K562 (cell line): ENCODE results near the gene ZNHIT6. TPM values are rescaled to one million over a fixed set of nuclear protein-coding genes. Genes with fewer than 3 reads are reported as not detected.

Source experiments
- ATAC-seq: fragments of 200-7000 bp; cut with Tn5 transposase; 3 replicates; pipeline ENCODE4 v1.9.1; 2020; ENCODE audit warnings: moderate library complexity
- BruUV-seq: library from RNA; stranded (reverse); fragments of 400-500 nt; replicated peaks from 2 replicates; lab custom pipeline; 2021; lab: Mats Ljungman, UMichigan
- CTCF ChIA-PET: fragments of 300-600 bp; formaldehyde crosslinking; extraction: SDS; loops from one replicate; lab custom pipeline; 2021; ENCODE audit warnings: low intra/inter-chr PET ratio; lab: Yijun Ruan, JAX
- POLR2A ChIA-PET: fragments of 300-600, 350-650 bp; sonication (Branson Sonifier 250); formaldehyde crosslinking; extraction: SDS; loops from one replicate; lab custom pipeline; 2021; ENCODE audit warnings: antibody characterized with exemption, inconsistent platforms; lab: Yijun Ruan, JAX
- DNase-seq, 4 experiments: peaks; one replicate each; pipeline versions ENCODE4 v3.0.0 to v3.0.0-alpha.2; 2011 to 2018; ENCODE audit warnings: low spot score in 3 of 4, mixed read lengths in 3 of 4; ENCODE audit errors: extremely low read depth in 1 of 4
- FAIRE-seq: peaks from 2 replicates; lab custom pipeline; 2011; peaks lifted over from hg19 to GRCh38; lab: Jason Lieb, UNC
- H2AFZ ChIP-seq: 2 replicates; pipeline ENCODE4 v1.6.0; 2011; ENCODE audit warnings: low read depth, low read length, control low read depth, inconsistent platforms
- H3K27ac ChIP-seq: fragments of 200-600 bp; 3 replicates; pipeline ENCODE4 v1.8.0; 2011; ENCODE audit warnings: low read depth, mild to moderate bottlenecking, control low read depth, inconsistent platforms, low read length, moderate library complexity, mixed read lengths; ENCODE audit errors: extremely low read depth
- H3K27me3 ChIP-seq, 2 experiments: fragments of 300-600 bp in 1 of 2; 2 replicates in 1 of 2; 3 replicates in 1 of 2; pipeline versions ENCODE4 v1.6.0 to v1.8.0; 2011; ENCODE audit warnings: inconsistent platforms in 2 of 2, low read length in 2 of 2, mild to moderate bottlenecking in 1 of 2, mixed read lengths in 1 of 2, moderate library complexity in 1 of 2; ENCODE audit not compliant: control insufficient read depth in 2 of 2, insufficient read depth in 2 of 2
- H3K36me3 ChIP-seq: fragments of 300-600 bp; 3 replicates; pipeline ENCODE4 v1.8.0; 2011; ENCODE audit warnings: mild to moderate bottlenecking, low read length, inconsistent platforms; ENCODE audit not compliant: control insufficient read depth, insufficient read depth
- H3K4me1 ChIP-seq, 2 experiments: fragments of 200-600 bp in 1 of 2; replicated peaks in 1 of 2; 2 replicates in 1 of 2; 3 replicates in 1 of 2; pipeline versions ENCODE4 v1.5.1 to v1.8.0; 2011; ENCODE audit warnings: inconsistent platforms in 2 of 2, low read length in 2 of 2, mild to moderate bottlenecking in 1 of 2, mixed read lengths in 1 of 2, moderate library complexity in 1 of 2; ENCODE audit not compliant: control insufficient read depth in 2 of 2, insufficient read depth in 2 of 2
- H3K4me2 ChIP-seq: 2 replicates; pipeline ENCODE4 v1.6.1; 2011; ENCODE audit warnings: low read length, control low read depth, inconsistent platforms, mixed read lengths; ENCODE audit not compliant: insufficient read depth
- H3K4me3 ChIP-seq: fragments of 200-600 bp; sonication (generic), shearing (Covaris generic); 2 replicates; pipeline ENCODE4 v1.5.1; 2016; ENCODE audit warnings: control low read depth, inconsistent platforms
- H3K79me2 ChIP-seq: fragments of 200-600 bp; 3 replicates; pipeline ENCODE4 v1.8.0; 2011; ENCODE audit warnings: low read length, inconsistent platforms; ENCODE audit not compliant: control insufficient read depth, insufficient read depth
- H3K9ac ChIP-seq, 2 experiments: 2 replicates each; pipeline versions ENCODE4 v1.6.0 to v1.6.1; 2011; ENCODE audit warnings: low read depth in 2 of 2, low read length in 2 of 2, control low read depth in 1 of 2, inconsistent platforms in 1 of 2, mild to moderate bottlenecking in 1 of 2, mixed read lengths in 1 of 2; ENCODE audit not compliant: insufficient read depth in 1 of 2
- H3K9me1 ChIP-seq: one replicate; pipeline ENCODE4 v1.6.0; 2011; ENCODE audit warnings: inconsistent platforms, mild to moderate bottlenecking, low read length, moderate library complexity; ENCODE audit not compliant: control insufficient read depth, insufficient read depth
- H3K9me3 ChIP-seq: replicated peaks from 2 replicates; pipeline ENCODE4 v1.5.1; 2011; ENCODE audit warnings: low read depth, low read length, inconsistent platforms; ENCODE audit not compliant: control insufficient read depth, insufficient read depth
- H4K20me1 ChIP-seq: replicated peaks from 2 replicates; pipeline ENCODE4 v1.6.1; 2011; ENCODE audit warnings: low read length, inconsistent platforms, mixed read lengths; ENCODE audit not compliant: control insufficient read depth, insufficient read depth
- CHAMP1 ChIP-seq: fragments of 450-650 bp; IDR thresholded peaks from 2 replicates; pipeline ENCODE4 v1.6.1; 2016; ENCODE audit warnings: mild to moderate bottlenecking
- CREB3L1 ChIP-seq: fragments of 450-650 bp; IDR thresholded peaks from 2 replicates; pipeline ENCODE4 v1.6.1; 2014; ENCODE audit warnings: low read depth, mild to moderate bottlenecking, moderate library complexity, borderline replicate concordance
- MYNN ChIP-seq, 2 experiments: sonication (generic); formaldehyde crosslinking in 1 of 2; IDR thresholded peaks; 2 replicates each; pipeline versions ENCODE4 v1.5.0 to v1.6.1; 2016 to 2020; ENCODE audit warnings: antibody characterized with exemption in 1 of 2, missing genetic modification reagents in 1 of 2
- NKRF ChIP-seq: fragments of 450-650 bp; IDR thresholded peaks from 2 replicates; pipeline ENCODE4 v1.6.1; 2016; ENCODE audit warnings: borderline replicate concordance
- SMARCA5 ChIP-seq: fragments of 450-650 bp; IDR thresholded peaks from 2 replicates; pipeline ENCODE4 v1.6.1; 2016
- SRSF1 ChIP-seq: fragments of 200-400 bp; formaldehyde crosslinking; IDR thresholded peaks from 2 replicates; pipeline ENCODE4 v1.6.1; 2017; ENCODE audit warnings: mild to moderate bottlenecking, low read depth, low read length, moderate library complexity
- ZBTB1 ChIP-seq: sonication (generic); formaldehyde crosslinking; IDR thresholded peaks from 2 replicates; pipeline ENCODE4 v1.8.1; 2023; ENCODE audit warnings: missing genetic modification reagents, low read depth, mild to moderate bottlenecking, borderline replicate concordance
- ZNF184 ChIP-seq: sonication (generic); formaldehyde crosslinking; IDR thresholded peaks from 2 replicates; pipeline ENCODE4 v1.5.0; 2020; ENCODE audit warnings: missing genetic modification reagents
- ZNF217 ChIP-seq: sonication (generic); formaldehyde crosslinking; IDR thresholded peaks from 2 replicates; pipeline ENCODE4 v1.8.0; 2022; ENCODE audit warnings: mild to moderate bottlenecking, missing genetic modification reagents
- ZNF583 ChIP-seq: fragments of 250-450 bp; sonication (Bioruptor Pico); IDR thresholded peaks from 2 replicates; pipeline ENCODE4 v1.4.0; 2020
- WGBS: fragments of 100-300 bp; shearing (Covaris generic); methylation state at CpG from one replicate; pipeline ENCODE4 v1.1.6; 2016; ENCODE audit warnings: low coverage, mixed read lengths; ENCODE audit not compliant: insufficient coverage; ENCODE audit errors: missing lambda C conversion rate; 5-methylcytosine and 5-hydroxymethylcytosine counted together
- in situ Hi-C: fragments of 300-500 bp; cut with MboI; formaldehyde crosslinking; loops from 4 replicates; pipeline ENCODE4 v1.15.0; 2018; ENCODE audit warnings: inconsistent platforms, mixed read lengths
- intact Hi-C: fragments of 100-400 bp; cut with micrococcal nuclease; formaldehyde crosslinking; loops from 2 replicates; pipeline ENCODE4 v1.14.2; 2022
- polyA plus RNA-seq, 8 experiments: library from polyadenylated mRNA; depleted of rRNA in 4 of 8; stranded (reverse) in 5 of 8; unstranded in 3 of 8; fragments of >200 nt; fragmentation: Nextera tagmentation in 2 of 8; fragmentation: Illumina TruSeq in 1 of 8; extraction: Ambion mirVana in 2 of 8; extraction: Trizol in 1 of 8; gene quantifications; 2 replicates each; pipeline versions ENCODE4 v1.2.1 to v1.2.3, GENCODE V29; 2011 to 2014; ENCODE audit warnings: inconsistent platforms in 1 of 8, missing spikeins in 1 of 8
- total RNA-seq, 7 experiments: library from RNA; depleted of rRNA in 6 of 7; stranded (reverse); fragments of >200 nt in 6 of 7; fragmentation: Illumina TruSeq in 2 of 7; extraction: Trizol in 2 of 7; gene quantifications; 2 replicates each; pipeline versions ENCODE4 v1.2.1 to v1.2.3, GENCODE V29; 2011 to 2021; ENCODE audit warnings: low replicate concordance in 1 of 7

ZNHIT6 gene
- total and polyA plus RNA-seq, 9 of the 15 experiments (the other 6 are each of a cell fraction or from before 2014, with no cell fraction given), result 15.4 to 37.6 (median 21.7) TPM

- no peaks in the 10 kb centered on the region for H3K9me1 ChIP-seq
- ChIA-PET POLR2A (interaction anchor here (1.5 kb wide), 1 partner anchor 10 kb away, joined by 4 read pairs; no protein-coding TSS in a partner anchor), CTCF (no interaction called here)
- no peak overlapping the region for H3K27ac ChIP-seq
- TF ChIP-seq SMARCA5 (no peak), NKRF (no peak), ZBTB1 (CRISPR knock-in tag) (no peak), MYNN (IDR thresholded peaks at IDR 0.05) (no peak), MYNN (CRISPR knock-in tag; IDR thresholded peaks at IDR 0.05) (no peak), ZNF184 (CRISPR knock-in tag) (no peak), ZNF217 (CRISPR knock-in tag) (no peak), CREB3L1 (no peak), SRSF1 (no peak), ZNF583 (no peak), CHAMP1 (no peak)
- H3K4me1 ChIP-seq, result no peaks in the 10 kb centered on the region; a peak in 1 of 5 replicates
- no peak overlapping the region for H3K4me2 ChIP-seq
- H3K79me2 ChIP-seq, result peaks cover 9% of the 10 kb centered on the region; the same call in 1 of the 3 replicates
- no peak overlapping the region for H3K9ac ChIP-seq
- H3K36me3 ChIP-seq, result peaks cover 33% of the 10 kb centered on the region; the same call in 1 of the 3 replicates
- no peak overlapping the region for H3K4me3 ChIP-seq
- no peak overlapping the region for H2AFZ ChIP-seq
- no peak for ATAC-seq
- WGBS, result 91% methylated on average over 4 of the region's 4 CpGs
- in situ Hi-C loops (loop anchor here (10.0 kb wide), 1 partner anchor 385 kb away; no protein-coding TSS in a partner anchor), intact Hi-C loops (loop anchor here (5.0 to 10.0 kb wide), 2 partner anchors 108 to 745 kb away; partner anchors contain the start of gene CCN1)
- no peaks in the 10 kb centered on the region for H3K9me3 ChIP-seq
- DNase-seq, result no peak
- H3K27me3 ChIP-seq, result no peaks in the 10 kb centered on the region
- no peaks in the 10 kb centered on the region for H4K20me1 ChIP-seq
- BruUV-seq, result no TSS peak
- FAIRE-seq, result no peak
These were observed 18.3 kb downstream of the ZNHIT6 start for GRCh38 chr1:85689775-85690404.
